ENCODE data around the gene JAKMIP2. TPM values are rescaled to one million over a fixed set of nuclear protein-coding genes. Genes with fewer than 3 reads are reported as not detected.

The JAKMIP2 gene
- total RNA-seq, 1 experiment from 2014 or later: 8.4 TPM

DNA sequence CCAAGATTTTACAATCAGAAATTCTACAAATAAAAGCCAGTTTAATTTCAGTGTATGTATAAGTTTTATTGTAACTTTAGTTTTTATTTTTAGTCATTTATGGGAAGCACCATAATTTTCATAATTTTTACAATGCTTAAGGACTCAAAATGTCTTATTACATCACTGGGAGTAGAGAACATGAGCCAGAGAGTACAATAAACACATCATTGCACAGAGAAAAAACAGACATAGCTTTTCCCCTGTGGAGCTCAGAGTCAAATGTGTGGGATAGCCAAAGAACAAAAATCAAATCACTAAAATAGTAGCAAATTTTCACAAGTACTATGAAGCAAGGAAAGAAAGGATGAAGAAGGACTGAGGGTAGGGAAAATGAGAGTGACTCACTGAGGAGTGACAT, 5.5 kb upstream of the JAKMIP2 start:
- no peak for DNase-seq (ENCODE audit: low spot score)

GRCh38 chr5:147786142-147786541, 3.6 kb upstream of the JAKMIP2 start:
- no peak for DNase-seq (ENCODE audit: low spot score)

- no peak for DNase-seq (ENCODE audit: low spot score)
Measured at GRCh38 chr5:147784146-147784987, 1.8 kb upstream of the JAKMIP2 start.

DNA sequence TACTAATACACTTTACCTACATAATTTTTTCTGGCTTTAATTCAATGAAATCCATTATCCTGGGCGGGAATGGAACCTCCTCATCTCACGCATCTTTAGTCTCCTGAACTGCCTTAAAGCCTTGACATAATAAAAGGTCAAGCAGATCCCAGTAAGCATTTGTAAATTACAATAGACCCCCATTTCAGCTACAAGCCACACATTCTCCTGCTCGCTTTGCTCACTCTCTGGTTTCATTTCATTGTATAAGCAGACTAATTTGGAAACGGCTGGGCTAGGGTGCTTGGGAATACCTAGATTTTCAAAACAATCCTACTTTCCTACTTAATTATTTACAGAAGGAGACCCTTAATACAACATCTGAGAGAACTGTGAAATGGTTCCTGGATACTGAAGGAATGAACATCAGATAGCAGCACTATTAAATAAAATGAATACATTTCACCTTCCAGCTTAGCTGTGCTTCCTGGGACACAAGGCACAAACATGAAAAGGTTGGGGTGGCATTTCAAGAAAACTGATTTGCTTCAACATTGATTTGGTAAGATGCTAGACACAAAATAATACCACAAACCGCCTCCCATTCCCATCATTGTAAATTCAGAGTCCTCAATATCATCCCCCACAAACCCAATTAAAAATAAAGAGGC, 1.5 kb downstream of the JAKMIP2 start:
- DNase-seq (ENCODE audit: low spot score): no peak

- DNase-seq (ENCODE audit: low spot score): no peak
Measured at GRCh38 chr5:147779694-147780093, 2.8 kb downstream of the JAKMIP2 start.

- DNase-seq (ENCODE audit: low spot score): no peak
Measured at GRCh38 chr5:147776989-147777388, 5.5 kb downstream of the JAKMIP2 start.

- DNase-seq (ENCODE audit: low spot score): no peak
Measured at GRCh38 chr5:147773587-147773986, 8.9 kb downstream of the JAKMIP2 start.

DNA sequence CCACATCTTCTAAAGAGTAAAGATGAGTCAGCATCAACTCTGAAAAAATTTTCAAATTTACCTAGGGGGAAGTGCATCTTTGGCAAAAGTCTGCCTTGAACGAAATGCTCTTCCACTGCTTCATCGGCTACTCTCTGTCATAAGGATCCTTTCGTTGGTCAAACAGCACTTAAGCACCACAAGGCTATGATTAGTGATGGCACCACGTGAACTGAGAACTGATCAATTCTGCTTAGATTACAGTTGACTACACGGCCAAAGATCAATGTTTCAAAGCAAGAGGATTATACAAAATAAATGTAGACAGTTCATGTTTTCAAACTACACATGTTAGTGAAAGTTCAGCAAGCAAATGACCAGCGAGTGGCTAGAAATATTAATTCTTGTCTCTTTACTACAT, 9.4 kb downstream of the JAKMIP2 start:
- no peak for DNase-seq (ENCODE audit: low spot score)

- no peak for DNase-seq (ENCODE audit: low spot score)
Measured at GRCh38 chr5:147767048-147767447, 15.5 kb downstream of the JAKMIP2 start.

DNA sequence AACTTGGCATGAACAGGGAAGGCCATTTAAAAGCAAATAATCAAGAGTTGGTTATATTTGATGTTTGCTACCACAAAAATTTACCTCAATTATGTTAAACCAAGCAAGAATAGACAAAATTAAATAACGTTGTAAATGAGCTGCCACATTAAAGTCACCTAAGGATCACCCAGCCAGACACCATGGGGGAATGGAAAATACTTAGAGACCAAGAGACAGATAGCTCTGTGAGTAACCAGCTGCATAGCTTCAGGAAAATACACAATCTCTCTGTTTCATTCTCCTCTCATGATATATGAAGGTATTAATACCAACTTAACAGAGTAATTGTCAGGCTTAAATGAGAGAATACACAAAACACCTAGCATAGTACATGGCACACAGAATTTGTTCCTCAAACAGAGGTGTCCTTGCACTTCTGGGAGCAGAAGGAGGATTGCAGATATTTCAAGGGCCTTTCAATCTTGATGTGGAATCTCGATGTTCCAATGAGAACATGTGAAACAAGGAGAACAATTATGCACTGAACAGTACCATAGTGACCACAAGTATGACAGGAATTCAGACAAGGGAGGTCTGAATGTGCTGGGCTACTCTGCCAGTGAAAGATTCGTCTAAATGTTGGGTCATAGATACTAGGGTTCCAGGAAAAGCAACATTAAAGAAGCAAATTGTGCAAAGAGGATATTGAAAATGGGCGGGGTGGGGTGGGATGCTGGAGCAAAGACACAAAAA, 18.6 kb downstream of the JAKMIP2 start:
- peak; percentile 69 for DNase-seq (ENCODE audit: low spot score)

- no peak for DNase-seq (ENCODE audit: low spot score)
Measured at GRCh38 chr5:147760086-147760875, 22.2 kb downstream of the JAKMIP2 start.

DNA sequence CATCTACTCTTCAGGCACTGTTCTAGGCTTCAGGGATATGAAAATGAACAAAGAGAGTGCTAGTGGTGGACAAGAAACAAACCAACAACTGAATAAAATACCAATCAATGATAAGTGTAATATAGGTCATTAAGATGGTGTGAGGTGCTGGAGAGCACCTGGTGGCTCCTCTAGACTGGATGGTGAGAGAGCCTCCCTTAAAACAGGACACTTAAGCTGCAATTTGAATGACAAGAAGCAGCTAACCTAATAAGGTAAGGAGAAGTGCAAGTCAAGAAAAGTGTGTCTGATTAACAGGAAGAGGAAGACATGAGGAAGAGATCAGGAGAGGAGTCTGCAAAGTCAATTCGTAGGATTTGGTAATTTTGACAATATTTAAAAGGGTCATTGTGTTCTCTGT, 23.1 kb downstream of the JAKMIP2 start:
- DNase-seq (ENCODE audit: low spot score): no peak

DNA sequence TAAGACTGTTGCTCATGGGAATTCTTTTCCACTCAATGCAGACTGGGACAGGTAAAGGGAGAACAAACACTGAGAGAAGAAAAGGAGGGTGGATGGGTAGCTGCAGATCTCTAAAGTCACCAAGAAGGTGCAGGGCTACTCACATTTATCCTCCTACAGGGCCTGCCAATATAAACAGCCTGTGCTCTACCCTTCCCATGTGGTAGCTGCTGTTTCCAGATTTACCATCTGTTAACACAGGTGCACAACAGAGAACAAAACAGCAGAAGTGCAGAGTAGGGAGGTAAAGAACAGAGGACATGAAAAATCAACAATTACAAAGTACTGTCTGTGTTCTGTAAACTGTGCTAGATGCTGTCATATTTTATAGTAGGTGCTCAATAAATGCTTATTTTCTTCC, 26.0 kb downstream of the JAKMIP2 start:
- no peak for DNase-seq (ENCODE audit: low spot score)

DNA sequence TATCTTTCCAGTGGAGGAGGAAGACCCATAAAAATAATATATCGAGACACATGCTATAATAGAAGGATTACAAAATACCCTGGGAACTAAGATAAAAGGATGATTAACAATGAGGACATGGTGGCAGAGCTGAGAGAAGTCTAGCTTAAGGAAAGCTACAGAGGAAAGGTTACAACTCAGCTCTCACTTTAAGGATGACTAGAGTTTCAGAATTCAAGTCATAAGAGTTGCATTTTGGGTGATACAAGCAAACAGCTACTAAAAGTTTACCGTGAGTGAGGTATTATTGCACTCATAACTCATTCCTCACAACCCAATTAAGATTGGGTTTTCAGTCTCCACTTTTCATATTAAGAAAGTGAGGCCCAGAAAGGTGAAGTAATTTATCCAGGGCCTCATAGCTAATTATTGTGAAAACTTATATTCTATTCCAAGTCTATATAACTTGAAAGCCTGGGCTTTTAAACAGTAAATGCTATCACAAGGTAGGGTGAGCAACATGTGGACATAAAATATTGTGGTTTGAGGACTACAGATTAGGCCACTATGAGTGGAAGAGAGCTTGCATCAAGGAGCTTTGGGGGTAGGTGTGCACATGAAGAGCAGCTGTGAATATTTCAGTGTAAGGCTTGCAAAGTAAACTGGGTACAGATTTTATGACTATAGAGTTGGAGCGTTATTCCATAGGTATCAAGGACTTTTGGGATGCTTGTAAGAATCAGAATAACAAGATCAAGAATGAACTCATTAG, 28.0 kb downstream of the JAKMIP2 start:
- DNase-seq (ENCODE audit: low spot score): no peak

DNA sequence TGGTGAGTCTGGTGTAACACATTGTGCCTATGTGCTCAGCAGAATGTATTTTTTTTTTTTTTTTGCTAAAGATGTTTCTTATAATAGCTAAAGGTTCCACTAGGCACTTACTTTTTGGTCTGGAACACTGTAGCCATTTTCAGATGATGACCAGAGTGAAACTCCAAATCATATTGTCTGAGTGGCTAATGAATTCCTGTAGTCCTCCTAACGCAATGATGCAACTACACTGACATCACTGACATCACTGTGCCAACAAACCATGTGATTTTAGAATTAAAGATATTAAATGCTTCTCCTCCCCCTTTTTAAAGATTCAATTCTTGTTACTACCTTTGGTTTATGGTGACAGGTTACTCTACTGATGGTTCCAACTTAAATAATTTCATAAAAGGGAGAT, 28.8 kb downstream of the JAKMIP2 start:
- DNase-seq (ENCODE audit: low spot score): no peak

- DNase-seq (ENCODE audit: low spot score): peak; percentile 74
Measured at GRCh38 chr5:147752666-147753290, 29.8 kb downstream of the JAKMIP2 start.

GRCh38 chr5:147752033-147752432, 30.5 kb downstream of the JAKMIP2 start:
- DNase-seq (ENCODE audit: low spot score): no peak

GRCh38 chr5:147751156-147751830, 31.2 kb downstream of the JAKMIP2 start:
- DNase-seq (ENCODE audit: low spot score): no peak

DNA sequence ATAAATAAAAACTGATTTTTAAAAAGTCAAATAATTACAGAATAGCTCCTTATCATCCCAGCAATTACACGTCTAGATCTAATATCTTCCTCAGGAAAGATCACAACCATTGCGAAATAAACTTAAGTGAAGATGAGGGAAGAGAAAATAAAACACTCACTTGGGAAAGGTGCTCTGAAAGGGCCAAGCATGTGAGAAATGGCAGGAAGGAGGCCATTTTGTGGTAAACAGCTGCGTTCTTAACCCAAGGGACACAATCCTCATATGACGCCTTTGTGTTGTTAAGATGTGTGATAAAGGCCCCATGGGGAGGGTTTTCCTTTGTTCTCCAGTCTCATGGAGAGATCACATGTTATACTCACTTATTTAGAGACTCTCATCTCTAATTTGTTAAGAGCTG, 32.5 kb downstream of the JAKMIP2 start:
- DNase-seq (ENCODE audit: low spot score): peak; percentile 30

- no peak for DNase-seq (ENCODE audit: low spot score)
Measured at GRCh38 chr5:147748590-147748989, 33.9 kb downstream of the JAKMIP2 start.
